GM21737 (cell line): ENCODE results near the gene EGLN2.
"Not testable (repeated sequence)": the region's sequence is repeated elsewhere in the genome, so short reads cannot be mapped to it uniquely, and the experiment has no call there.

Experiments used
- ATAC-seq: cut with Tn5 transposase; IDR thresholded peaks from one replicate; pipeline ENCODE4 v1.9.1; 2021; ENCODE audit warnings: mild to moderate bottlenecking, moderate library complexity; ENCODE audit not compliant: unreplicated experiment

Gene EGLN2

GRCh38 chr19:40838477-40838876 is 39.5 kb downstream of the EGLN2 start:
- ATAC-seq, result not testable (repeated sequence)

- not testable (repeated sequence) for ATAC-seq
Observed at GRCh38 chr19:40842012-40842411, 43.0 kb downstream of the EGLN2 start.

- ATAC-seq, result not testable (repeated sequence)
Observed at GRCh38 chr19:40842997-40843652, 44.1 kb downstream of the EGLN2 start.

GRCh38 chr19:40843653-40844052 is 44.7 kb downstream of the EGLN2 start:
- not testable (repeated sequence) for ATAC-seq

- ATAC-seq, result not testable (repeated sequence)
Observed at GRCh38 chr19:40846722-40847121, 47.7 kb downstream of the EGLN2 start.

GRCh38 chr19:40850277-40850676 is 51.3 kb downstream of the EGLN2 start, which contains the start of gene CYP2A6:
CYP2A6 (minus strand) TSS chr19:40850447; CDS start chr19:40850426, 21 bp downstream.
- not testable (repeated sequence) for ATAC-seq

GRCh38 chr19:40852467-40853152 is 53.6 kb downstream of the EGLN2 start:
- ATAC-seq, result not testable (repeated sequence)
